ENCODE results near the gene PRLR. TPM values are rescaled to one million over a fixed set of nuclear protein-coding genes. Genes with fewer than 3 reads are reported as not detected.

PRLR gene
- total and polyA plus RNA-seq, 9 of the 15 experiments (the other 6 are each of a cell fraction or from before 2014, with no cell fraction given): 0.02 TPM; not detected in 8

GRCh38 chr5:35160486-35161116 is 69.7 kb downstream of the PRLR start:
- H3K27ac ChIP-seq (ENCODE audit: extremely low read depth, low read depth, low read length): no peak overlapping the region
- ATAC-seq (no peak), FAIRE-seq (no peak), DNase-seq (ENCODE audit: extremely low read depth in 1 of 4, low spot score in 3 of 4) (no peak)
- H3K27me3 ChIP-seq (ENCODE audit: control insufficient read depth in 2 of 2, insufficient read depth in 2 of 2, low read length in 2 of 2): no peaks in the 10 kb centered on the region; a peak in 1 of 5 replicates
- H3K4me2 ChIP-seq (ENCODE audit: insufficient read depth, low read length): no peak overlapping the region
- intact Hi-C loops (cut with micrococcal nuclease) (no loop called here), in situ Hi-C loops (cut with MboI) (no loop called here)
- H3K9me1 ChIP-seq (ENCODE audit: control insufficient read depth, insufficient read depth, low read length): no peaks in the 10 kb centered on the region
- TF ChIP-seq TAF1 (IDR thresholded peaks at IDR 0.05; ENCODE audit: control insufficient read depth, extremely low read depth, insufficient read depth, low read length, severe bottlenecking): no peak
- TF ChIP-seq ID3 (CRISPR knock-in tag; IDR thresholded peaks at IDR 0.05): no peak
- TF ChIP-seq ID3 (tag; IDR thresholded peaks at IDR 0.05): no peak
- no peak for TF ChIP-seq ZNF592 (IDR thresholded peaks at IDR 0.05)
- H3K4me3 ChIP-seq: no peak overlapping the region
- no peak overlapping the region for H3K9ac ChIP-seq (ENCODE audit: insufficient read depth in 1 of 2, low read depth in 2 of 2, low read length in 2 of 2)
- no peak overlapping the region for H2AFZ ChIP-seq (ENCODE audit: low read depth, low read length)
- H4K20me1 ChIP-seq (replicated peaks; ENCODE audit: control insufficient read depth, insufficient read depth, low read length): no peaks in the 10 kb centered on the region
- CTCF ChIA-PET (ENCODE audit: low intra/inter-chr PET ratio): no interaction called here
- H3K4me1 ChIP-seq (replicated peaks in 1 of 2; ENCODE audit: control insufficient read depth in 2 of 2, insufficient read depth in 2 of 2, low read length in 2 of 2): no peaks in the 10 kb centered on the region
- BruUV-seq (replicated peaks): no TSS peak
- no peaks in the 10 kb centered on the region for H3K36me3 ChIP-seq (ENCODE audit: control insufficient read depth, insufficient read depth, low read length)
- no peaks in the 10 kb centered on the region for H3K79me2 ChIP-seq (ENCODE audit: control insufficient read depth, insufficient read depth, low read length)
- H3K9me3 ChIP-seq (replicated peaks; ENCODE audit: control insufficient read depth, insufficient read depth, low read depth, low read length): no peaks in the 10 kb centered on the region
- POLR2A ChIA-PET: no interaction called here
- WGBS (ENCODE audit: insufficient coverage, low coverage, missing lambda C conversion rate): 0% methylated on average over 6 of the region's 6 CpGs

All from K562 (cell line).